T47D (cell line): ENCODE data around the gene TBRG4.
"Not testable (repeated sequence)": the region's sequence is repeated elsewhere in the genome, so short reads cannot be mapped to it uniquely, and the experiment has no call there.

Source experiments
- DNase-seq, 2 experiments: peaks; one replicate each; pipeline versions ENCODE4 v3.0.0 to v3.0.0-alpha.2; 2011 to 2012; ENCODE audit warnings: low read depth in 1 of 2, low spot score in 1 of 2
- JUND ChIP-seq: IDR thresholded peaks from 2 replicates; pipeline ENCODE4 v1.6.1; 2012; ENCODE audit warnings: low read depth
- in situ Hi-C: cut with HindIII; loops from 2 replicates; pipeline ENCODE4 v1.10.0; 2016; ENCODE audit warnings: low sequenced_read_pairs, low pct_unique_long_range_greater_than_20kb

The TBRG4 gene

GRCh38 chr7:45119550-45119949, 8.1 kb upstream of the TBRG4 start:
- DNase-seq = no peak
- in situ Hi-C loops = no loop called here

GRCh38 chr7:45118889-45119331, 7.4 kb upstream of the TBRG4 start:
- DNase-seq = no peak
- no peak for TF ChIP-seq JUND
- in situ Hi-C loops = no loop called here

More at GRCh38 chr7:45119550-45119949, 8.1 kb upstream of the TBRG4 start:
- no peak for TF ChIP-seq JUND

- no peak for DNase-seq
- TF ChIP-seq JUND = no peak
- in situ Hi-C loops = no loop called here
These were observed 6.8 kb upstream of the TBRG4 start for GRCh38 chr7:45118292-45118691.

GRCh38 chr7:45117582-45117981, 6.1 kb upstream of the TBRG4 start:
- in situ Hi-C loops = no loop called here
- DNase-seq = no peak
- no peak for TF ChIP-seq JUND

- DNase-seq = peak in 1 of 2 experiments; percentile 59
- TF ChIP-seq JUND = no peak
- in situ Hi-C loops = no loop called here
These were observed 4.6 kb upstream of the TBRG4 start for GRCh38 chr7:45116048-45116447.

- no peak for TF ChIP-seq JUND
- in situ Hi-C loops = no loop called here
- no peak for DNase-seq
These were observed 3.4 kb upstream of the TBRG4 start for GRCh38 chr7:45114926-45115325.

GRCh38 chr7:45114257-45114656, 2.8 kb upstream of the TBRG4 start:
- in situ Hi-C loops, DNase-seq: not testable (repeated sequence)

GRCh38 chr7:45112648-45113047, 1.2 kb upstream of the TBRG4 start:
- TF ChIP-seq JUND = no peak
- in situ Hi-C loops = no loop called here
- DNase-seq = no peak

GRCh38 chr7:45108863-45109262, 2.6 kb downstream of the TBRG4 start:
- TF ChIP-seq JUND = no peak
- in situ Hi-C loops = no loop called here

GRCh38 chr7:45107356-45107755, 4.1 kb downstream of the TBRG4 start:
- TF ChIP-seq JUND = no peak
- DNase-seq = no peak
- in situ Hi-C loops = no loop called here

More at GRCh38 chr7:45108863-45109262, 2.6 kb downstream of the TBRG4 start:
- DNase-seq = no peak

GRCh38 chr7:45106820-45107219, 4.7 kb downstream of the TBRG4 start:
- DNase-seq = no peak
- in situ Hi-C loops = no loop called here
- no peak for TF ChIP-seq JUND

- no peak for DNase-seq
- no peak for TF ChIP-seq JUND
- in situ Hi-C loops = no loop called here
These were observed 5.8 kb downstream of the TBRG4 start for GRCh38 chr7:45105588-45106188.

- no peak for DNase-seq
- in situ Hi-C loops = no loop called here
- TF ChIP-seq JUND = no peak
These were observed 6.5 kb downstream of the TBRG4 start for GRCh38 chr7:45104844-45105587.
